Measurements from ENCODE around the gene LCN15.
"Not testable (repeated sequence)": the region's sequence is repeated elsewhere in the genome, so short reads cannot be mapped to it uniquely, and the experiment has no call there.

The LCN15 gene

DNA sequence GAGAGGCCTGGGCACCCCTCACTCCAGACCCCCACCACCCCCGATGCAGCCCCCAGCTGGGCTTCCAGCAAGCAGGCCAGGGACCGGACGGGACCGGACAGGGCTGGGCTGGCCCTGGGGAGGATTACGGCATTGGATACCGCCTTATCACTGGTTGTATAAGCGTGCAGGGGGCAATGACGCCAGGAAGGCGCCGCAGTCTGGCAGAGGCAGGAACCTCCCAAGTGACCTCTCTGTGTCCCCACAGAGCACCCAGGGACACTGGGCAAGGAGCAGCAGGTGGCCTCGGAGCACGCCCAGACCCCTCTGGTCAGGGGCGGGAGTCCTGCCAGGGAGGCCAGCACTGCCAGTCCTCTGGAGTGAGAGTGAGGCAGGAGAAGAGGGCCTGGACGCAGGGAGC lies 723 bp upstream of the LCN15 start:
- Histone ChIP-seq H3K4me1 (ENCODE audit: control extremely low read depth in 1 of 4, control insufficient read depth in 4 of 4, insufficient read depth in 4 of 4, low read length in 3 of 4) (peaks cover 0 to 12% (median 7%) of the 10 kb centered on the region in 4 experiments), H3K27me3 (replicated peaks in 2 of 5; ENCODE audit: control insufficient read depth in 4 of 5, insufficient read depth in 5 of 5, low read length in 4 of 5) (no peaks in the 10 kb centered on the region), H3K4me3 (ENCODE audit: control insufficient read depth in 1 of 7, extremely low read depth in 1 of 7, insufficient read depth in 4 of 7, low read depth in 2 of 7, low read length in 6 of 7) (no peak overlapping the region), H3K36me3 (ENCODE audit: control insufficient read depth in 4 of 4, insufficient read depth in 4 of 4, low read length in 3 of 4) (no peaks in the 10 kb centered on the region), H3K9me3 (ENCODE audit: control extremely low read depth in 1 of 5, control insufficient read depth in 4 of 5, insufficient read depth in 2 of 5, low read depth in 1 of 5, low read length in 4 of 5) (no peaks in the 10 kb centered on the region), H3K27ac (ENCODE audit: insufficient read depth in 1 of 2, low read depth in 1 of 2, low read length in 2 of 2, poor library complexity in 1 of 2, severe bottlenecking in 2 of 2) (no peak overlapping the region)
- CTCF ChIA-PET = interaction anchor here (0.9 to 10.8 kb wide), 5 partner anchors 13 to 38 kb away, joined by 3 to 75 read pairs (median 3); no protein-coding TSS in a partner anchor
- DNase-seq = no peak
- POLR2A ChIA-PET = no interaction called here
- 96% methylated on average over 13 of the region's 14 CpGs for WGBS (ENCODE audit: insufficient coverage)

DNA sequence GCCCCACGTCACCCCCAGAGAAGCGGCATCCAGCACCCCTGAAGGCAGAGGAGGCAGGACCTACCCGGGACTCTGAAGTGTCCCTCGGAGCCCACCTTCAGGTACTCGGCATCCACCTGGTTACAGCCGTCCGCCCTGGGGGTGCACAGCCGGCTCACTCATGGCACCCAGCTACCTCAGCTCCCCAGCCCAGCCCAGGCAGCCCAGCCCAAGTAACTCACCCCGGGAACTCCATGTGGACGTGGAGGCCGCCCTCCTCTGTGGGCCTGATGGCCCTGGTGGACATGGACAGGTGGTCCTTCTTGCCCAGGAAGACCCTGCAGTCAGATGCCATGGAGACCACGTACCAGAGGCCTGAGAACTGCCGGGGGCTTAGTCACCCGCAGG lies 676 bp downstream of the LCN15 start:
- POLR2A ChIA-PET = no interaction called here
- WGBS (ENCODE audit: insufficient coverage) = 89% methylated on average over 14 of the region's 14 CpGs
- Histone ChIP-seq H3K27ac (ENCODE audit: insufficient read depth in 1 of 2, low read depth in 1 of 2, low read length in 2 of 2, poor library complexity in 1 of 2, severe bottlenecking in 2 of 2) (no peak overlapping the region), H3K36me3 (ENCODE audit: control insufficient read depth in 4 of 4, insufficient read depth in 4 of 4, low read length in 3 of 4) (no peaks in the 10 kb centered on the region), H3K27me3 (replicated peaks in 2 of 5; ENCODE audit: control insufficient read depth in 4 of 5, insufficient read depth in 5 of 5, low read length in 4 of 5) (no peaks in the 10 kb centered on the region), H3K4me1 (ENCODE audit: control extremely low read depth in 1 of 4, control insufficient read depth in 4 of 4, insufficient read depth in 4 of 4, low read length in 3 of 4) (peaks cover 0 to 8% (median 5%) of the 10 kb centered on the region in 4 experiments), H3K9me3 (ENCODE audit: control extremely low read depth in 1 of 5, control insufficient read depth in 4 of 5, insufficient read depth in 2 of 5, low read depth in 1 of 5, low read length in 4 of 5) (no peaks in the 10 kb centered on the region), H3K4me3 (ENCODE audit: control insufficient read depth in 1 of 7, extremely low read depth in 1 of 7, insufficient read depth in 4 of 7, low read depth in 2 of 7, low read length in 6 of 7) (peak overlapping the region in 1 of 7 experiments; percentile 19)
- CTCF ChIA-PET = interaction anchor here (1.0 to 1.8 kb wide), 6 partner anchors 9 to 37 kb away, joined by 3 to 6 read pairs (median 4); no protein-coding TSS in a partner anchor
- no peak for DNase-seq

DNA sequence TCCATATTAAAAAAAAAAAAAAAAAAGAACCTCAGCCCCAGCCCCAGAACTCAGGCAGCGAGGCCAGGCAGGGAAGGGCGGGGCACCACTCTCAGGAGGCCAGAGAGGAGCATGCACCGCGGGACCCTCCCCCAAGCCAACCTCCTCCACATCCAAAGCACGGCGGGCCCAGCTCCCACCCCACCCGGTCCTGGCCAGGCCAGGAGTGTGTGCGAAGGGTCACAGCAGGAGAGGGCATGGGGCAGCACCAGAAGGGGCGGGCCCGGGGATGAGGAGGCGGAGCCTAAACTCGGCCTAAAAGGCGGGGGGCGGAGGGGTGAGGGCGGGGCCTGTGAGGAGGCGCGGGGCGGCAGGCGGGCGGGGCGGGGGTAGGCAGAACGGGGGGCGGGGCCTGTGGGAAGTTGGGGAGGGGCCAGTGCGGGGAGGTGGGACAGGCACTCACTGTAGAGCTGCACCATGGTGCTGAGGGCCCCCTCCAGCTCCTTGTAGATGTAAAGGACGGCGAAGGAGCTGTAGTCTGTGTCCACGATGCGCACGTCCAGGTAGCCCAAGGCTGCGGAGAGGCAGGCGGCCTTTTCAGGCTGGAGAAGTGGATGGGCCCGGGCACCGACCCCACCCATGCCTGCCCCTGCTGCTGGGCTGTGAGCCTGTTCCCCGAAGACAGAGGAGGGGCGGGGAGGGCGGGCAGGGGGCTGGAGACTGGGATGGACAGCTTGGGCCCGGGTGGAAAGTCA lies 1.2 kb downstream of the LCN15 start:
- no peaks in the 10 kb centered on the region for H3K27me3 ChIP-seq (replicated peaks in 2 of 5; ENCODE audit: control insufficient read depth in 4 of 5, insufficient read depth in 5 of 5, low read length in 4 of 5)
- WGBS (ENCODE audit: insufficient coverage) = 34% methylated on average over 16 of the region's 37 CpGs
- H3K9me3 ChIP-seq (ENCODE audit: control extremely low read depth in 1 of 5, control insufficient read depth in 4 of 5, insufficient read depth in 2 of 5, low read depth in 1 of 5, low read length in 4 of 5) = no peaks in the 10 kb centered on the region
- ChIA-PET POLR2A (no interaction called here), CTCF (interaction anchor here (1.1 to 1.8 kb wide), 6 partner anchors 9 to 34 kb away, joined by 3 to 6 read pairs (median 4); no protein-coding TSS in a partner anchor)
- H3K27ac ChIP-seq (ENCODE audit: insufficient read depth in 1 of 2, low read depth in 1 of 2, low read length in 2 of 2, poor library complexity in 1 of 2, severe bottlenecking in 2 of 2) = no peak overlapping the region
- H3K4me1 ChIP-seq (ENCODE audit: control extremely low read depth in 1 of 4, control insufficient read depth in 4 of 4, insufficient read depth in 4 of 4, low read length in 3 of 4) = peaks cover 0 to 8% (median 5%) of the 10 kb centered on the region in 4 experiments
- no peaks in the 10 kb centered on the region for H3K36me3 ChIP-seq (ENCODE audit: control insufficient read depth in 4 of 4, insufficient read depth in 4 of 4, low read length in 3 of 4)
- peak; percentile 75 to 84 (median 83) for DNase-seq
- peak overlapping the region in 2 of 7 experiments; percentile 19 to 28 for H3K4me3 ChIP-seq (ENCODE audit: control insufficient read depth in 1 of 7, extremely low read depth in 1 of 7, insufficient read depth in 4 of 7, low read depth in 2 of 7, low read length in 6 of 7)

DNA sequence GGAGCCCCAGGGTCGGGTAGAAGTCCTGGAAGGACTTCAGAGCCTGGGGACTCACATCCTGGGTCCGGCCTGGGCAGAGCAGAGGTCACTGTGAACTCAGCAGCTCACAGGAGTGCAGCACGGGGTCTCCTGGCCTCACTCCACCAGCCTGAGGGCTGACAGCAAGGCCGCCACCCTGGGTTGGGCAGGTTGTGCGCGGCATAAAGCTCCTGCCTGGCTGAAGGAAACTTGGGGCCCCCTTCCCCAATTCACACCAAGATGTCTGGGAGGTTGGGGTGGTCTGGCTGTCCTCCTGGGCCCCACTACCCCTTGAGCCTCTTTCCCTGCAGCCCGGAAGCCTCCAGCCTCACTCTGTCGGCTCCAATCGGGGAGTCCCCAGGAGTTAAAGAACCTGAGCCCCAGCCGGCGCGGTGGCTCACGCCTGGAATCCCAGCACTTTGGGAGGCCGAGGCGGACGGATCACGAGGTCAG lies 2.1 kb downstream of the LCN15 start:
- POLR2A ChIA-PET = no interaction called here
- WGBS (ENCODE audit: insufficient coverage) = 96% methylated on average over 11 of the region's 17 CpGs
- Histone ChIP-seq H3K4me1 (ENCODE audit: control extremely low read depth in 1 of 4, control insufficient read depth in 4 of 4, insufficient read depth in 4 of 4, low read length in 3 of 4) (peaks cover 0 to 8% (median 5%) of the 10 kb centered on the region in 4 experiments), H3K27me3 (replicated peaks in 2 of 5; ENCODE audit: control insufficient read depth in 4 of 5, insufficient read depth in 5 of 5, low read length in 4 of 5) (no peaks in the 10 kb centered on the region), H3K9me3 (ENCODE audit: control extremely low read depth in 1 of 5, control insufficient read depth in 4 of 5, insufficient read depth in 2 of 5, low read depth in 1 of 5, low read length in 4 of 5) (no peaks in the 10 kb centered on the region), H3K27ac (ENCODE audit: insufficient read depth in 1 of 2, low read depth in 1 of 2, low read length in 2 of 2, poor library complexity in 1 of 2, severe bottlenecking in 2 of 2) (no peak overlapping the region), H3K36me3 (ENCODE audit: control insufficient read depth in 4 of 4, insufficient read depth in 4 of 4, low read length in 3 of 4) (no peaks in the 10 kb centered on the region), H3K4me3 (ENCODE audit: control insufficient read depth in 1 of 7, extremely low read depth in 1 of 7, insufficient read depth in 4 of 7, low read depth in 2 of 7, low read length in 6 of 7) (no peak overlapping the region)
- DNase-seq = no peak
- CTCF ChIA-PET = interaction anchor here (1.1 to 4.7 kb wide), 5 partner anchors 12 to 33 kb away, joined by 3 to 22 read pairs (median 5); no protein-coding TSS in a partner anchor

DNA sequence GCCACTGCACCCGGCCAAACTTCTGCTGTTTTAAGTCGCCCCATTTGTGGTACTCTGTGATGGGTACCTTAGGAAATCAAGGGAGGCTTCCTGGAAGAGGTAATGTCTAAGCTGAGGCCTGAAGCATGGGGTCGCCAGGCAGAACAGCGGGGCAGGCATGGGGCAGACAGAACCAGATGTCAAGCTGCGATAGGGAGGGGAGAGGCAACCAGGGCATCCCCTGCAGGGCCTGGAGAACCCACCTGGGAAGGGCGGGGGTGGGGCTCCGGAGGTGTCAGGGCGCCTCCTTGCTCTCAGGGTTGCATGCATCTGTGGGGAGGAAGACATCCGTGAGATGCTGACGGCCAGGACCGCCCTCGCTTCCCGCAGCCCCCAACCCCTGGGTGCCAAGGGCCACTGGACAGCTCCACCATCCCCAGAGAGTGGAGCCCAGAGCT lies 2.8 kb downstream of the LCN15 start:
- CTCF ChIA-PET = interaction anchor here (1.1 to 4.7 kb wide), 7 partner anchors 12 to 32 kb away, joined by 3 to 22 read pairs (median 4); no protein-coding TSS in a partner anchor

DNA sequence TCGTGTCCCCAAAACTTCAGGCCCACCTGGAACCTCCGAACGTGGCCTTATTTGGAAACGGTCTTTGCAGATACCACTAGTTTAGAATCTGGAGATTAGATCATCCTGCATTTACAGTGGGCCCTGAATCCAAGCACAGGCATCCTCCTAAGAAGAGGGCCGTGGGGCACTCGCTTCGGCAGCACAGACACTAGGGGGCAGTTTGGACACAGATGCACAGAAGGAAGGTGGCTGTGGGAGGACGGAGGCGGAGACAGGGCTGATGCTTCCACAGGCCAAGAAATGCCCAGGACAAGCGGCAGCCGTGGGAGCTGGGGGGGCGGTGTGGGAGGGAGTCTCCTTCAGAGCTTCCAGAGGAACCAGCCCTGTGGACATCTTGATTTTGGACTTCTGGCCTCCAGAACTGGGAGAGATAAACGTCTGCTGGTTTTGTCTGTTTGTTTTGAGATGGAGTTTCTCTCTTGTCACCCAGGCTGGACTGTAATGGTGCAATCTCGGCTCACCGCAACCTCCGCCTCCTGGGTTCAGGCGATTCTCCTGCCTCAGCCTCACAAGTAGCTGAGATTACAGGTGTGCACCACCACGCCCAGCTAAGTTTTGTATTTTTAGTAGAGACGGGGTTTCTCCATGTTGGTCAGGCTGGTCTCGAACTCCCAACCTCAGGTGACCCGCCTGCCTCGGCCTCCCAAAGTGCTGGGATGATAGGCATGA lies 3.3 kb downstream of the LCN15 start:
- H3K27me3 ChIP-seq (replicated peaks in 2 of 5; ENCODE audit: control insufficient read depth in 4 of 5, insufficient read depth in 5 of 5, low read length in 4 of 5); H3K36me3 ChIP-seq (ENCODE audit: control insufficient read depth in 4 of 4, insufficient read depth in 4 of 4, low read length in 3 of 4); H3K27ac ChIP-seq (ENCODE audit: insufficient read depth in 1 of 2, low read depth in 1 of 2, low read length in 2 of 2, poor library complexity in 1 of 2, severe bottlenecking in 2 of 2); H3K4me3 ChIP-seq (ENCODE audit: control insufficient read depth in 1 of 7, extremely low read depth in 1 of 7, insufficient read depth in 4 of 7, low read depth in 2 of 7, low read length in 6 of 7); H3K4me1 ChIP-seq (ENCODE audit: control extremely low read depth in 1 of 4, control insufficient read depth in 4 of 4, insufficient read depth in 4 of 4, low read length in 3 of 4); POLR2A ChIA-PET; H3K9me3 ChIP-seq (ENCODE audit: control extremely low read depth in 1 of 5, control insufficient read depth in 4 of 5, insufficient read depth in 2 of 5, low read depth in 1 of 5, low read length in 4 of 5): not testable (repeated sequence)
- 56% methylated on average over 17 of the region's 22 CpGs for WGBS (ENCODE audit: insufficient coverage)
- peak; percentile 71 to 74 (median 72) for DNase-seq
- CTCF ChIA-PET = interaction anchor here (1.1 to 4.7 kb wide), 8 partner anchors 12 to 32 kb away, joined by 3 to 22 read pairs (median 5); no protein-coding TSS in a partner anchor

More for the DNA sequence above, 2.8 kb downstream of the LCN15 start:
- H3K27ac ChIP-seq (ENCODE audit: insufficient read depth in 1 of 2, low read depth in 1 of 2, low read length in 2 of 2, poor library complexity in 1 of 2, severe bottlenecking in 2 of 2) = no peak overlapping the region
- no peaks in the 10 kb centered on the region for H3K36me3 ChIP-seq (ENCODE audit: control insufficient read depth in 4 of 4, insufficient read depth in 4 of 4, low read length in 3 of 4)
- WGBS (ENCODE audit: insufficient coverage) = 94% methylated on average over 13 of the region's 13 CpGs
- peaks cover 0 to 8% (median 5%) of the 10 kb centered on the region in 4 experiments for H3K4me1 ChIP-seq (ENCODE audit: control extremely low read depth in 1 of 4, control insufficient read depth in 4 of 4, insufficient read depth in 4 of 4, low read length in 3 of 4)
- DNase-seq = no peak
- no peak overlapping the region for H3K4me3 ChIP-seq (ENCODE audit: control insufficient read depth in 1 of 7, extremely low read depth in 1 of 7, insufficient read depth in 4 of 7, low read depth in 2 of 7, low read length in 6 of 7)
- no peaks in the 10 kb centered on the region for H3K27me3 ChIP-seq (replicated peaks in 2 of 5; ENCODE audit: control insufficient read depth in 4 of 5, insufficient read depth in 5 of 5, low read length in 4 of 5)
- no peaks in the 10 kb centered on the region for H3K9me3 ChIP-seq (ENCODE audit: control extremely low read depth in 1 of 5, control insufficient read depth in 4 of 5, insufficient read depth in 2 of 5, low read depth in 1 of 5, low read length in 4 of 5)
- POLR2A ChIA-PET = no interaction called here

Measured in common myeloid progenitor, CD34-positive (primary cell).